Activated naive CD4-positive, alpha-beta T cell treated with anti-CD3 and anti-CD28 coated beads, Interleukin-2, amount 10 ng/mL, durations not matched to agents 7 days and 5 days (primary cell): ENCODE results near the gene ATF1.

ENCODE experiments used
- CTCF ChIA-PET: fragments of 350-600 bp; sonication (Branson Sonifier 250); formaldehyde crosslinking; loops from one replicate; lab custom pipeline; 2021; ENCODE audit warnings: antibody characterized with exemption; lab: Charles Lee
- DNase-seq: peaks from one replicate; pipeline ENCODE4 v3.0.0-alpha.2; 2020
- H3K27ac Mint-ChIP-seq: one replicate; pipeline ENCODE4 v1.8.0; 2021; ENCODE audit warnings: mild to moderate bottlenecking, moderate library complexity, mixed read lengths
- H3K27me3 Mint-ChIP-seq: one replicate; pipeline ENCODE4 v1.8.0; 2021; ENCODE audit warnings: mild to moderate bottlenecking, mixed read lengths
- H3K36me3 Mint-ChIP-seq: one replicate; pipeline ENCODE4 v1.8.0; 2021; ENCODE audit warnings: mixed read lengths
- H3K4me1 Mint-ChIP-seq: one replicate; pipeline ENCODE4 v1.8.0; 2021; ENCODE audit warnings: mixed read lengths
- H3K4me3 Mint-ChIP-seq: one replicate; pipeline ENCODE4 v1.8.0; 2021; ENCODE audit warnings: mild to moderate bottlenecking, moderate library complexity, mixed read lengths
- H3K9me3 Mint-ChIP-seq: one replicate; pipeline ENCODE4 v1.8.0; 2021; ENCODE audit warnings: mixed read lengths

Gene ATF1

DNA sequence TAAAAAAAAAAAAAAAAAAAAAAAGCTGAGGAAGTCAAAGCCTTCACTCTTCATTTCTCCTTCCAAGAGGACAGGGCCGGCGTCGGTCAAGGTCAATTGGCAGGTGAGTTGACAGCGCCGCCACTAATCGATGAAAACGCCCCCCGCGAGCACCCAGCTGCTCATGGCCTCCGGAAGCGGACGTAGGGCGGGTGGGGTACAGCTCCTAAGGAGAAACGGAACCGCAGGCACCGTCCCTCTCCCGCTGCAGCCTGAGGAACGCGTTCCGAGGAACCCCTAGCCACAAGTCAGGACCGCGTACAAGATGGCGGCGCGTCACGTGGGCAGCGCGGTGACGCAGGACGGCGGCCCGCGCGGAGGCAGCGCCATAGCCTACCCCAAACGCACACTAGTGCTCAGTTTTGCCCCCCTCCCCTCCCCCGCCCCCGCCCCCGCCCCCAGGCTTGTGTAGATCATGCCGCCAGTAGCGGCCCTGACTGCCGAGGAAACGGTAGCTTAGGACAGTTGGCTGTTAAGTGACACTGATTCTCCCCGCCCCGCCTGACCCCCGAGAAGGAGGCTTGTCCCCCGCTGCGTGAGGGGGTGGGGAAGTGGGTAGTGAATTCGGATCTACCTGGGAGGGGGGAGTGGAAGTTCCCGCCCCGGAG is at the start of gene ATF1:
Gene ATF1 (plus strand): TSS at position 463 of the 647 bp plus-strand sequence. CDS start 16,045 bp downstream, outside the sequence.
- Mint-ChIP-seq H3K4me1 (peaks cover 45% of the 10 kb centered on the region), H3K4me3 (peak within 1 kb of the TSS; percentile 91), H3K36me3 (peaks cover 14% of the 10 kb centered on the region), H3K9me3 (no peaks in the 10 kb centered on the region), H3K27ac (peak within 1 kb of the TSS; percentile 97), H3K27me3 (peaks cover 5% of the 10 kb centered on the region)
- CTCF ChIA-PET, result interaction anchor here (0.5 to 4.5 kb wide), 10 partner anchors 10 to 489 kb away, joined by 3 to 52 read pairs (median 4); partner anchors contain the start of genes DIP2B and SLC11A2
- DNase-seq, result peak; percentile 92

DNA sequence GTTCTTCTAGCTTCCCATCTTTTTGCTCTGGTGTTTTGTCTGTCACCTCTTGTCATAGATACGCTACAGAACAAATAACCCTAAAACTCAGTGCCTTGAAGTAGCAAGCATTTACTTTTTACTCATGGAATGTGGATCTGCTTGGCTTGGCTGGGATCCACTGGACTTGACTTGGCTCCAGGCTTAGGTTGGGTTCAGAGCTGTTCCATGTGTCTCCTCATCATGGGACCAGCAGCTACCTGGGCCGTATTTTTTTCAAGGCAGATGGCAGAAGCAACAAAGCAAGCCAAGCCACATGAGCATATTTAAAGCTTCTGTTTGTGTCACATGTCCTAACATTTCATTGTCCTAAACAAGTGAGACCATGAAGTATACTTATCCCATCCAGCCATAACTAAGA is 48.7 kb upstream of the ATF1 start:
- Mint-ChIP-seq H3K4me3 (no peak overlapping the region), H3K27me3 (no peaks in the 10 kb centered on the region), H3K36me3 (peaks cover 39% of the 10 kb centered on the region), H3K4me1 (no peaks in the 10 kb centered on the region), H3K27ac (no peak overlapping the region), H3K9me3 (no peaks in the 10 kb centered on the region)
- CTCF ChIA-PET, result no interaction called here
- DNase-seq, result no peak

DNA sequence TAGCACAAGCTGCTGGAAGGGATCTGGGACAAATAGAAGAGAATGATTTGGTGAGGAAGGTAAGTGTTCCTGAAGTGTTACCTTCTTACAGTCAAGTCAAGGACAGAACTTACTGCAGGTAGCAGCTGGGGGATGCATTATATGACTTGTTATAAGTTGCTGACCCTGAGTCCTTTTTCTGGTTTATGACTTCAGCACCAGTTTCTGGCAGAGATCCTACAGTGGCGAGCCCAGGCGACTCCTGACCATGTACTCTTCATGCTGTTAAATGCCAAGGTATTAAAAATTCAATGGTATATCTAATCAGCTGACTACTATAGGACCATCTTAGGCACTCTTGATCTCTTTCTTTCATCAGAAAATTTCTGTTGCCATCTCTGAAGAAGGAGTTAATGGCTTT is 45.1 kb upstream of the ATF1 start:
- Mint-ChIP-seq H3K36me3 (peaks cover 62% of the 10 kb centered on the region), H3K4me1 (peaks cover 10% of the 10 kb centered on the region), H3K4me3 (no peak overlapping the region), H3K27me3 (no peaks in the 10 kb centered on the region), H3K9me3 (no peaks in the 10 kb centered on the region), H3K27ac (no peak overlapping the region)
- DNase-seq, result no peak
- CTCF ChIA-PET, result no interaction called here

DNA sequence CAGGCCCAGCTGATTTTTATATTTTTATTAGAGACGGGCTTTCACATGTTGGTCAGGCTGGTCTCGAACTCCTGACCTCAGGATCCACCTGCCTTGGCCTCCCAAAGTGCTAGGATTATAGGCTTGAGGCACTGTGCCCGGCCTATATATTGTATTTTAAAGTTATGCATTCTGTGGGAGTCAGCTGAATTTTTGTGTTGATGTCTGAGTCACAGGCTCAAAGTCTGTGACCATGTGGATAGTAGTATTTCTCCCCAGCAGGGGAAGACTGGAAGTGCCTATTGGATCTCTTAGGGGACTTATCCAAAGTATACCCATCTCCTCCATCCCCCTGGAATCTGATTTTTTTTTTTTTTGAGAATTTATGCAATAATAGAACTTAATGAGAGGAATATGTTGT is 43.8 kb upstream of the ATF1 start:
- Mint-ChIP-seq H3K4me1 (peaks cover 10% of the 10 kb centered on the region), H3K9me3 (no peaks in the 10 kb centered on the region), H3K4me3 (no peak overlapping the region), H3K27me3 (no peaks in the 10 kb centered on the region), H3K27ac (no peak overlapping the region), H3K36me3 (peaks cover 66% of the 10 kb centered on the region)
- CTCF ChIA-PET, result no interaction called here
- DNase-seq, result no peak

DNA sequence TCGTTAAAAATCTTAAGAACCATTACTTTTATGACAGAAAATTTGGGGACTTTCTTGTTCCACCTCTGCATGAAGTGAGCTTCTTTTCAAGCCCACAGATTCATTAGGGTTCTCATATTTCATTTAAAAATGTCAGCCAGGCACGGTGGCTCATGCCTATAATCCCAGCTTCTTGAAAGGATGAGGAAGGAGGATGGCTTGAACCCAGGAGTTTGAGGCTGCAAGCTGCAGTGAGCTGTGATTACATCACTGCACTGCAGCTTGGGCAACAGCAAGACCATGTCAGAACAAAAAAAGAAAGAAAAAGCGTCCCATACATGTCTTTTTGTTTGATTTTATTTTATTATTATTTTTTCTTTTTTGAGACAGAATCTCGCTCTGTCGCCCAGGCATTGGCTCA is 43.4 kb upstream of the ATF1 start:
- CTCF ChIA-PET, result no interaction called here
- Mint-ChIP-seq H3K4me3 (no peak overlapping the region), H3K27me3 (no peaks in the 10 kb centered on the region), H3K27ac (no peak overlapping the region), H3K4me1 (peaks cover 10% of the 10 kb centered on the region), H3K9me3 (no peaks in the 10 kb centered on the region), H3K36me3 (peaks cover 64% of the 10 kb centered on the region)
- no peak for DNase-seq

DNA sequence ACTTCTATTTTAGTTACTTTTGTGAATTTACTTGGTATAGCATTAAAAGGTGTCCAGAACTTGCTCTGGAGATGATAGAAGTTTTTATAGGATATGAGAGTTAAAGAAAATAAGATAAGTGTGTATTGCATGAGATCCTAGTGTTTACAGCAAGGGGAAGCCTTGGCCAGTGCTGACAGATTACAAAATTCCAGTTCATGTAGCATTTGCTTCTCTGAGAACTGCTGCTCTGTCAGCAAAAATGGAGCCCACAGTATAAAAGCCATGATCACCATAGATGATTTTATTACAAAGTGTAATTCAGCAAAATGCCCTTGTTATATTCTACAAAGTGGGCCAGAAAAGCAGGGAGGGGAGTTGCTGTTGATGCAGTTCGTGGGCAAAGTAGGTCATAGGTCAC is 40.0 kb upstream of the ATF1 start:
- DNase-seq, result no peak
- Mint-ChIP-seq H3K27ac (no peak overlapping the region), H3K36me3 (peaks cover 62% of the 10 kb centered on the region), H3K4me3 (no peak overlapping the region), H3K9me3 (no peaks in the 10 kb centered on the region), H3K27me3 (no peaks in the 10 kb centered on the region), H3K4me1 (peaks cover 10% of the 10 kb centered on the region)
- CTCF ChIA-PET, result no interaction called here

DNA sequence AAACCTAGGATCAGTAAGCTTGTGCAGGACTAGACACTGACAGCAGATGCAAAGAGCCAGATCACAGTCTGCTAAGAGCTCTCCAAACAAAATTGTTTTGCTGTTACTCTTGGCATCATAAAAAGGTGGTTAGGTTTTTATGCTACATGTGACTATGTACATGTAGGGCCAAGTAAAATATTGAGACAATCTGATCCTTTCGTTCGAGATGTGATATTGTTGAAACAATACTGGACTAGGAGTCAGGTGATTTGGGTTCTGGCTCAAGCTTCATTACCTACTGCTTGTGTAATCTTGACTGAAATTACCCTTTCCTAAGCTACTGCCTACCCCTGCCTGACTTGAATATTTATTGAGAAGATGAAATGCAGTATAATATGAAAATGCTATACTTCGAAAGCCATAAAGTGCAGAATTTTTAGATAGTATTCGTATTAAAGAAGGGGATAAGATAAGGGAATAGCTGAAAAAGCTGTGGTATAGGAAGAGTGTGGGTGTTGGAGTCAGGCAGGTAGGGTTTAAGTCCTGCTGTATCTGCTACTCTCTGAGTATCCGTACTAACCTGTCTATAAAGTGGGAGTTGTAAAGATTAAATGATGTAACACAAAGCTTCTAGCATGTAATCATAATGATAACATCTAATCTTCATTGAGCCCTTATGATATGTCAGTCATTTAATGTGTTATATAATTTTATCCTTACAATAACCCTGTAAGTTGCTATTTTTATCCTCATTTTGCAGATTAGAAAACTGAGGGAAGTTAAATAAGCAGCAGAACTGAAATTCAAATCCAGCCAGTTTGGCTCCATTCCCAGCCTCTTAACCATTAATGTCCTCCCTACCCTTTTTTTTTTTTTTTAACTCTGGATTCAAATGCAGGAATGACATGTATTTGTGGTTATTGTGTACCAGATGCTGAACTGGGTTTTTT is 38.6 kb upstream of the ATF1 start:
- Mint-ChIP-seq H3K4me3 (no peak overlapping the region), H3K4me1 (peaks cover 10% of the 10 kb centered on the region), H3K36me3 (peaks cover 64% of the 10 kb centered on the region), H3K9me3 (no peaks in the 10 kb centered on the region), H3K27me3 (no peaks in the 10 kb centered on the region), H3K27ac (no peak overlapping the region)
- CTCF ChIA-PET, result no interaction called here
- DNase-seq, result no peak

DNA sequence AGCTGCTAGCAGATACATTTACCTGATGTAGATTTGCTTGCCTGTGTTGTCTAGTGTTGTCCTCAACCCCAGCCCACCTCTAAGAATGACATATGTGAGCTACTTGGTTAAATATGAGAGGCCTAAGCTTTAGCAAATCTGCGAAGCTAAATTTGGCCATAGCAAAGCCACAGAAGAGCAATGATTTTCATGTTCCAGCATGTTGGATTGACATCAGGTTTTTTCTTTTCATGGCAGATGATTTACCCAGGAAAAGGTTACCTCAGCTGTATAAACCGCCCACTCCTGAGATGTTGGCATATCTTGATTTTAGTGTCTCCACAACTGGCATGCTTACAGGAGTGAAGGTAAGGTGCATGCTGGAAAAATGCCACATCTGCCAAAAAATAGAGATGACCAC is 36.4 kb upstream of the ATF1 start:
- H3K9me3 Mint-ChIP-seq, result no peaks in the 10 kb centered on the region
- H3K4me1 Mint-ChIP-seq, result peaks cover 5% of the 10 kb centered on the region
- H3K36me3 Mint-ChIP-seq, result peaks cover 58% of the 10 kb centered on the region
- no peak overlapping the region for H3K4me3 Mint-ChIP-seq
- CTCF ChIA-PET, result interaction anchor here (0.8 to 1.5 kb wide), 3 partner anchors 9 to 223 kb away, joined by 3 to 6 read pairs (median 4); no protein-coding TSS in a partner anchor
- no peak for DNase-seq
- H3K27ac Mint-ChIP-seq, result no peak overlapping the region
- no peaks in the 10 kb centered on the region for H3K27me3 Mint-ChIP-seq

DNA sequence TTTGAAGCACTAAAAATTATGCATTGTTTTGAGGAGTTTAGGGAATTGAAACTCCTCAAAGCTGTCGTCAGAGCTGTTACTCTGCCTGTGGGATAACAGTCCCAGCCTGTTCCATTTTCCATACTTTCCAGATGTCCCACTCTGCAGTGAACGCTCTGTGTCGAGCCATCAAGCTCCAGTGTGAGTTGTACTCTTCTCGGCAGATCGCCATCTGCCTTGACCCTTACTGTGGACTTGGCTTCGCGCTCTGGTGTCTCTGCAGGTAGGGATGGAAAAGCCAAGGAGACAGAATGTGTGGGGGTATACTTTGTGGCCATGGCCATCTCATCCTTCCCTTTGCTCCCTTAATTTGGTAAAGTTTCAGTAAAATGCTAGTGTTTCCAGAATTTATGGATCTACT is 35.5 kb upstream of the ATF1 start:
- Mint-ChIP-seq H3K4me1 (no peaks in the 10 kb centered on the region), H3K27ac (no peak overlapping the region), H3K4me3 (no peak overlapping the region), H3K36me3 (peaks cover 51% of the 10 kb centered on the region), H3K9me3 (no peaks in the 10 kb centered on the region), H3K27me3 (no peaks in the 10 kb centered on the region)
- no peak for DNase-seq
- CTCF ChIA-PET, result interaction anchor here (1.5 kb wide), 1 partner anchor 8 kb away, joined by 6 read pairs; no protein-coding TSS in a partner anchor

DNA sequence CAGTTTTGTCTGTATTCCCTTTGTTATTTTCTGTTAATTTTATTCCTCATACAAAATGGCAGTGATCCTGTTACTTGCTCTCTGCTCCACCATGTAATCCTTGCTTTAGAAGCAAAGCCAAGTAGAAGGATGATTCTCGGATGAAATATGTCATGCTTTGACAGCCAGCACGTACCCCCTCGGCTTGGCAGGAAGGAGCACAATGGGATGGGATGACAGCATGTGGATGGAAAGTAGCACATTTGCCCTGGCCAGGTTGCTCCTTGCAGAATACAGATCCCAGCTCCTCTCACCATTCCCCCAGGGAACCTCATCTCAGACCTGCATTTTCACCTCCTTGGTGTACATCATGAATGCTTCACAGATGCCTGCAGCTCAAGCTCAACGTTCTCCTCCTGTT is 35.1 kb upstream of the ATF1 start:
- Mint-ChIP-seq H3K27me3 (no peaks in the 10 kb centered on the region), H3K27ac (peak overlapping the region; percentile 16), H3K4me1 (no peaks in the 10 kb centered on the region), H3K4me3 (no peak overlapping the region), H3K9me3 (no peaks in the 10 kb centered on the region), H3K36me3 (peaks cover 49% of the 10 kb centered on the region)
- CTCF ChIA-PET, result no interaction called here
- no peak for DNase-seq

DNA sequence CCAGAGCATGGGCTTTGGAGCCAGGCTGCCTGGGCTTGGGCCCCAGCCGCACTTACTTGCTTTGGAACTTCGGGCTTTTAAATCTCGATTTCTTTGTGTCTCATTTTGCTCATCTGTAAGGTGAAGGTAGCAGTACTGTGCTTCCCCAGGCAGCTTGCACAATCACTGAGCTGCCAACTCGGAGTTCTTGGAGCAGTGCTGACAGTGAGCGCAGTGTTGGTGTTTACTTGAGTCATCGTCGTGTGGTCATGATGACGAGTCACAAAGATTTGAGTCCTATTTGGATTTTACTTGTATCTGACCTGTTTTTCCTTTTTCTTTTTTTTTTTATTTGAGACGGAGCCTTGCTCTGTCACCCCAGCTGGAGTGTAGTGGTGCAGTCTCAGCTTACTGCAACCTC is 31.3 kb upstream of the ATF1 start:
- H3K36me3 Mint-ChIP-seq, result peaks cover 50% of the 10 kb centered on the region

DNA sequence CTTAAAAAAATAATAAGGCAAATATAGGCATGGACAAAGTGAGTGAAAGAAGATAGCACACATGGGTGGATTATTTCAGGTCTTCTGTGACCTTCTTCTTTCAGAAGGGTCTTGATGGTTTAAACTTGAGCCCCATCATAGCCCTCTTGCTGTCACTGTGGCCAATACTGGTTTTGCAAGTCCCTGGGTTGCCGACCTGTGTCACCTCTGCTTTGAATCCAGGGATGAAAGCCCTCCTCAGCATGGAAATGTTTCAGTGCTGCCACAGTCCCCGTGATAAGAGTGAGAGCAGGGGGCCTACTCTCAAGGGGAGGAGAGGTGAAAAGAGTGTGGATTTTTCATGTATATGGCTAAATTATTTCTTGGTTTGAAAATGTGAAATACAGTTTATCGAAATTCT is 30.2 kb upstream of the ATF1 start:
- CTCF ChIA-PET, result interaction anchor here (0.8 kb wide), 1 partner anchor 228 kb away, joined by 3 read pairs; no protein-coding TSS in a partner anchor
- Mint-ChIP-seq H3K4me1 (no peaks in the 10 kb centered on the region), H3K4me3 (no peak overlapping the region), H3K9me3 (no peaks in the 10 kb centered on the region), H3K36me3 (peaks cover 50% of the 10 kb centered on the region), H3K27ac (no peak overlapping the region), H3K27me3 (no peaks in the 10 kb centered on the region)
- no peak for DNase-seq

More for the DNA sequence above, 31.3 kb upstream of the ATF1 start:
- Mint-ChIP-seq H3K27me3 (no peaks in the 10 kb centered on the region), H3K27ac (peak overlapping the region; percentile 61), H3K9me3 (no peaks in the 10 kb centered on the region), H3K4me1 (no peaks in the 10 kb centered on the region), H3K4me3 (no peak overlapping the region)
- no peak for DNase-seq
- CTCF ChIA-PET, result no interaction called here

DNA sequence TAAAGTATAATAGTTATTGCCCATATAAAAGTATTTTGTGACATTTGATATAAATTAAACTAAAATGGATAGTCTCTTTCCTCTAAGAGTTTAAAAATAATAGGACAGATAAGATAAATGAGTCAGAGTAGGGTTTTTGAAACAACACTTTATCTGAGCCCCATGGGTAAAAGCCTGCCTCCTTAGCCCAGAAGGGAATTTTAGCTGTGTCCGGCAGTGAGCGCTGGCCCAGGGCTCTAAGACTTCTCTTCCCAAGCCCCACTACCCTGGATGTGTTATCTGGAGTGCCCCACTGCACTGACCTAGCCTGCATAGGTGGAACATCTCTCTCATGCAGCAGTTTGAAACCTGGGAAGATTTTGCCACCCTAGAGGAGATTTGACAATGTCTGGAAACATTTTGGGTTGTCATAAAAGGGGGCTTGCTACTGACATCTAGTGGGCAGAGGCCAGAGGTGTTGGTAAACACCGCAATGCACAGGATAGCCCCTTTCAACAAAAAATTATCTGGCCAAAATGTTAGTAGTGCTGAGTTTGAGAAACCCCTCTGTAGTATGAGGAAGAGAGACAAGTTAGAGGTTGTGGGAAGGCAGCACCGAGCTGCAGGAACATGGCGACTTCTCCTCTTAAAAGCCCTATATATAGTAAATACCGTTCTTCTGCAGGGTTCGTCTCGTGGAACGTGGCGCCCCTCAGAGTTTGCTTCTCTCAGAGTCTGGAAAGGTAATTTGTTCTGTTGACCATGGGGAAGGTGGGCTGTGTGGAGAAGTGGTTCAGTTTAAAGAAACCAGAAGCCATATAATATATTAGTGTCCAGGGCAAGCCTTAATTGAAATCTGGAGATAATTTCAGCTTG is 29.3 kb upstream of the ATF1 start:
- CTCF ChIA-PET, result interaction anchor here (0.8 kb wide), 1 partner anchor 229 kb away, joined by 3 read pairs; no protein-coding TSS in a partner anchor
- H3K9me3 Mint-ChIP-seq, result no peaks in the 10 kb centered on the region
- H3K27me3 Mint-ChIP-seq, result no peaks in the 10 kb centered on the region
- peaks cover 54% of the 10 kb centered on the region for H3K36me3 Mint-ChIP-seq
- H3K27ac Mint-ChIP-seq, result no peak overlapping the region
- DNase-seq, result peak; percentile 28
- no peak overlapping the region for H3K4me3 Mint-ChIP-seq
- no peaks in the 10 kb centered on the region for H3K4me1 Mint-ChIP-seq

DNA sequence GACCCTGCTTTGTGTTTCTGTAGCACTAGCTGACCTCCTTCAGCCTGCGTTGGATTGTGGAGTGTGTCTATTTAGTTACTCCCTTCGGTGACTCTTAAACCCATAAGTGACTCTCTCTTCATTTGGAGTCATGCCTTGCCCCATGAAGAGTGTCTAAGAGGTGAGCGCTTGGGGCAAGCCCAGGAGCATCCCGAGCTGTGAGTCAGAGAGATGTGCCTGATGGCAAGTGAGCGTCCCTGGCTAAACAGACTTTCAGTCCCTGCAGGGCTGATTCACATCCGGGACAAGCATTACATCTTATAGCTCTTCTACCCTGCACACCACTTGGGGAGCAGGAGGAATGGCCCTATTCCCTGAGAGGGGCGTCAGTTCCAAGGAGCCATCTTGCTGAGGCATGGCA is 24.3 kb upstream of the ATF1 start:
- no peak for DNase-seq
- CTCF ChIA-PET, result no interaction called here
- peaks cover 59% of the 10 kb centered on the region for H3K36me3 Mint-ChIP-seq
- no peak overlapping the region for H3K4me3 Mint-ChIP-seq
- no peaks in the 10 kb centered on the region for H3K4me1 Mint-ChIP-seq
- H3K27me3 Mint-ChIP-seq, result no peaks in the 10 kb centered on the region
- no peak overlapping the region for H3K27ac Mint-ChIP-seq
- no peaks in the 10 kb centered on the region for H3K9me3 Mint-ChIP-seq
